Left lung (tissue), 10 donors: ENCODE data around the gene PRRT4. TPM values are rescaled to one million over a fixed set of nuclear protein-coding genes. Genes with fewer than 3 reads are reported as not detected.

Source experiments
- ATAC-seq: fragments of 200-7000 bp; cut with Tn5 transposase; one replicate; pipeline ENCODE4 v1.9.1; 2020; ENCODE audit warnings: moderate library complexity
- DNase-seq, 4 donors: peaks; one replicate each; pipeline ENCODE4 v3.0.0-alpha.2; 2013 to 2020
- H3K27ac ChIP-seq, 2 donors: fragments of 200-600 bp; sonication (generic) in 1 of 2; one replicate each; pipeline versions ENCODE4 v1.5.0 to v1.8.0; 2020 to 2021
- H3K27me3 ChIP-seq, 2 donors: fragments of 200-600 bp; sonication (generic) in 1 of 2; one replicate each; pipeline versions ENCODE4 v1.5.0 to v1.8.0; 2020 to 2021
- H3K36me3 ChIP-seq, 2 donors: fragments of 200-600 bp; sonication (generic) in 1 of 2; one replicate each; pipeline versions ENCODE4 v1.5.0 to v1.8.0; 2020 to 2021
- H3K4me1 ChIP-seq, 2 donors: fragments of 200-600 bp; one replicate each; pipeline ENCODE4 v1.8.0; 2021
- H3K4me3 ChIP-seq, 2 donors: fragments of 200-600 bp; sonication (generic) in 1 of 2; one replicate each; pipeline versions ENCODE4 v1.5.0 to v1.8.0; 2020 to 2021; ENCODE audit warnings: mild to moderate bottlenecking in 1 of 2
- H3K9me3 ChIP-seq, 2 donors: fragments of 200-600 bp; sonication (generic) in 1 of 2; one replicate each; pipeline versions ENCODE4 v1.5.0 to v1.8.0; 2020 to 2021
- CTCF ChIP-seq, 2 donors: fragments of 200-600 bp; sonication (generic) in 1 of 2; IDR thresholded peaks; one replicate each; pipeline versions ENCODE4 v1.5.0 to v1.8.0; 2021; ENCODE audit warnings: antibody characterized with exemption in 2 of 2
- intact Hi-C, 2 donors: fragments of 100-400 bp; cut with DNase I; formaldehyde crosslinking; loops; one replicate each; pipeline versions ENCODE4 v1.11.2 to v1.14.2; 2022
- polyA plus RNA-seq, 6 donors: library from polyadenylated mRNA; unstranded; fragments of 120-200 nt; gene quantifications; one replicate each; pipeline ENCODE4 v1.2.1, GENCODE V29; 2013; ENCODE audit not compliant: insufficient read length in 6 of 6
- total RNA-seq, 2 donors: library from RNA; stranded (reverse); fragmentation: NEBNext Ultra II Directional; extraction: Animal tissue kit (Norgen Biotek cat#: 25700); gene quantifications; one replicate each; pipeline ENCODE4 v1.2.1, GENCODE V29; 2021
- donor health status: DM: no; HTN: yes; CAD: no.
- donor health status: DM: no; HTN: no; CAD: no.

PRRT4 gene
- total and polyA plus RNA-seq, 8 donors: 0.42 to 3.8 (median 2.7) TPM

- TF ChIP-seq CTCF (IDR thresholded peaks at IDR 0.05): no peak
- H3K36me3 ChIP-seq: no peaks in the 10 kb centered on the region
- ATAC-seq (no peak), DNase-seq (no peak)
- H3K27me3 ChIP-seq: no peaks in the 10 kb centered on the region
- H3K9me3 ChIP-seq: no peaks in the 10 kb centered on the region
- no peaks in the 10 kb centered on the region for H3K4me1 ChIP-seq
- intact Hi-C loops: no loop called here
- no peak overlapping the region for H3K27ac ChIP-seq
- no peak overlapping the region for H3K4me3 ChIP-seq
These were observed 12.6 kb upstream of the PRRT4 start for GRCh38 chr7:128374041-128374440.

DNA sequence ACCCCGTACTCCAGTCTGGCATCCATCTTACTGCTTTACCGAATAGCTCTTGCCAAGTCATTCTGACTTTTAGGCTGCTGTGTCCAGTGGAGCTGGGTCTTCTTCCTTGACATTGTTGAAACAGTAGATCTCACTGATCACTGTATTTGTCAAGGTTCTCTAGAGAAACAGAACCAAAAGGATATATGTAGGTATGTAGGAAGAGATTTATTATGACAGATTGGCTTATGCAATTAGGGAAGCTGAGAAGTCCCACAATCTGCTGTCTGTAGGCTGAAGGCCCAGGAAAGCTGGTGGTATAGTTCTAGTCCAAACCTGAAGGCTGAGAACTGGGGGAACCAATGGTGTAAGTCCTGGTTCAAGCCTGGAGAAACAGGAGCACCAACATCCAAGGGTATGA lies 12.1 kb upstream of the PRRT4 start:
- intact Hi-C loops: no loop called here
- ATAC-seq (no peak), DNase-seq (no peak)
- Histone ChIP-seq H3K27ac (no peak overlapping the region), H3K4me3 (no peak overlapping the region), H3K27me3 (no peaks in the 10 kb centered on the region), H3K9me3 (no peaks in the 10 kb centered on the region), H3K4me1 (no peaks in the 10 kb centered on the region), H3K36me3 (no peaks in the 10 kb centered on the region)
- no peak for TF ChIP-seq CTCF (IDR thresholded peaks at IDR 0.05)

- Histone ChIP-seq H3K4me3 (no peak overlapping the region), H3K27ac (no peak overlapping the region), H3K4me1 (no peaks in the 10 kb centered on the region), H3K9me3 (no peaks in the 10 kb centered on the region), H3K27me3 (peaks cover 0 to 8% of the 10 kb centered on the region in 2 donors), H3K36me3 (no peaks in the 10 kb centered on the region)
- intact Hi-C loops: no loop called here
- no peak for TF ChIP-seq CTCF (IDR thresholded peaks at IDR 0.05)
- no peak for DNase-seq
- no peak for ATAC-seq
These were observed 9.0 kb upstream of the PRRT4 start for GRCh38 chr7:128370491-128370890.

DNA sequence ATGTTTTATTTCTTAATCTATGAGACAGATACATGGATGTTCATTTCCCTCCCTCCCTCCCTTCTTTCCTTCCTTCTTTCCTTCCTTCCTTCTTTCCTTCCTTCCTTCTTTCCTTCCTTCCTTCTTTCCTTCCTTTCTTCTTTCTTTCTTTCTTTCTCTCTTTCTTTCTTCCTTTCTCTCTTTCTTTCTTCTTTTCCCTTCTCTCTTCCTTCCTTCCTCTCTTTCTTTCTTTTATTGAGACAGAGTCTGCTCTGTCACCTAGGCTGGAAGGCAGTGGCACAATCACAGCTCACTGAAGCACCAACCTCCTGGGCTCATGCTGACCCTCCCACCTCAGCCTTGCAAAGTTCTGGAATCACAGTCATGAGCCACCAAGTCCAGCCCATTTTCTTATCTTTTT lies 5.5 kb upstream of the PRRT4 start:
- intact Hi-C loops: no loop called here

DNA sequence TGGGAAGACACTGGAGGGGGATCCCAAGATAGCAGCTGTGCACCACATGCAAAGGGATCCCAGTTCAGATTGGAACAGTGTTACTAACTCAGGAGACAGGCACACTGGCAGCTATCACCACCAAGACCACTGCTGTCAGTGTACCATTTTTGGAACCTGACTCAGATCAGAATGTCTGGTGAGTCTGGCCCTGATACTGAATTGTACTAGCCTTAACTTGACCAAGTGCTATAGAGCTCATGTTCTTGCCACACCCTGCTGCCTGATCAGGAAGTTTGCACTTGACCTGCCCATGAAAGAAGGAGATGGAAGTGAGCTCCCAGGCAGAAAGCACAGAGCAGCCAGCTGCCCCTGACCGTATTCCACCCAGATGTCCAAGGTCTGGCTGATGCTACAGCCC lies 4.8 kb upstream of the PRRT4 start:
- Histone ChIP-seq H3K4me3 (no peak overlapping the region), H3K4me1 (peaks cover 0 to 11% of the 10 kb centered on the region in 2 donors), H3K27ac (no peak overlapping the region), H3K27me3 (peaks cover 12 to 40% of the 10 kb centered on the region in 2 donors), H3K9me3 (no peaks in the 10 kb centered on the region), H3K36me3 (no peaks in the 10 kb centered on the region)
- TF ChIP-seq CTCF (IDR thresholded peaks at IDR 0.05): no peak
- DNase-seq (no peak), ATAC-seq (peak; percentile 61)
- intact Hi-C loops: no loop called here

More for the DNA sequence above, 5.5 kb upstream of the PRRT4 start:
- H3K4me3 ChIP-seq: no peak overlapping the region
- H3K27me3 ChIP-seq: peaks cover 11 to 33% of the 10 kb centered on the region in 2 donors
- ATAC-seq (no peak), DNase-seq (no peak)
- TF ChIP-seq CTCF (IDR thresholded peaks at IDR 0.05): no peak
- peaks cover 0 to 4% of the 10 kb centered on the region in 2 donors for H3K4me1 ChIP-seq
- no peaks in the 10 kb centered on the region for H3K9me3 ChIP-seq
- H3K27ac ChIP-seq: no peak overlapping the region
- no peaks in the 10 kb centered on the region for H3K36me3 ChIP-seq
